Measurements from ENCODE around the gene XKR8. TPM values are rescaled to one million over a fixed set of nuclear protein-coding genes. Genes with fewer than 3 reads are reported as not detected.

XKR8 gene
- total RNA-seq, 1 experiment from 2014 or later, result 2.8 TPM

DNA sequence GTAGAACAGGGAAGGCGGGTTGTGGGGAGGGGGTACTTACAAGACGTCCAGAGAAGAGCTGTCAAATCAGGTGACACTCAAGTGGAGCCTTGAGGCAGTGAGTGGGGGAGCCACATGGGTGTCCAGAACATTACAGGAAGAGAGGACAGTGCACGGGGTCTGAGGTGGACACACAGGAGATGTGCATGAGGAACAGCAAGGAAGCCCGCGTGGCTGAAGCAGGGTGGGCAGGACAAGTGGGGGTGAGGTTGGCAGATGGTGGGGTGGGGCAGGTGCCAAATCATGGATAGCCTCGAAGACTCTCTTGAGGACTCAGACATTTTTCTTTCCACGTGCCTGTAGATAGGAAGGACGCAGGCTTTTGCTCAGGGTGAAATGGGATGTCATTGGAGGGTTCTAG lies 24.1 kb upstream of the XKR8 start:
- Mint-ChIP-seq H3K36me3 (ENCODE audit: insufficient read depth, unreplicated experiment) (no peaks in the 10 kb centered on the region), H3K27me3 (ENCODE audit: insufficient read depth, unreplicated experiment) (no peaks in the 10 kb centered on the region), H3K27ac (ENCODE audit: low read depth, unreplicated experiment) (peak overlapping the region; percentile 55), H3K9me3 (ENCODE audit: unreplicated experiment) (no peaks in the 10 kb centered on the region), H3K4me1 (ENCODE audit: insufficient read depth, unreplicated experiment) (peaks cover 11% of the 10 kb centered on the region), H3K4me3 (ENCODE audit: unreplicated experiment) (peak overlapping the region; percentile 65)
- no TSS peak for BruUV-seq (replicated peaks)
- POLR2A ChIA-PET, result no interaction called here
- CTCF ChIA-PET, result no interaction called here
- DNase-seq (ENCODE audit: unreplicated experiment), result no peak
- intact Hi-C loops (cut with micrococcal nuclease), result no loop called here
- TF ChIP-seq CTCF (IDR thresholded peaks at IDR 0.05; ENCODE audit: unreplicated experiment), result no peak

DNA sequence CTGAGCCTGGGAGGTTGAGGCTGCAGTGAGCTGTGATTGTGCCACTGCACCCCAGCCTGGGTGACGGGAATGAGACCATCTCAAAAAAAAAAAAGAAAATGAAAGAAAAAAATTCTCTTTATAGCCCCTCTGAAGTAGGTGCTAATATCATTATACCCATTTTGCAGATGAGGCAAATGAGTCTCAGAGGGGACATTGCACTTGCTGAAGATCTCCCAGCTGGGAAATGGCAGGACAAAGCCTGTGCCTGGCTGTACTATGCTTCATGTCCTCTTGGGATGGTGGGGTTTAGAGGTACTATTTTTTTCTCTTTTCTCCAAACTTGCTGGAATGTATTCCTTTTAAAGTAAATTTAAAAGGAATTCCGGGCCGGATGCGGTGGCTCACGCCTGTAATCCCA lies 23.4 kb upstream of the XKR8 start:
- Mint-ChIP-seq H3K4me3 (ENCODE audit: unreplicated experiment) (no peak overlapping the region), H3K36me3 (ENCODE audit: insufficient read depth, unreplicated experiment) (no peaks in the 10 kb centered on the region), H3K9me3 (ENCODE audit: unreplicated experiment) (no peaks in the 10 kb centered on the region), H3K27ac (ENCODE audit: low read depth, unreplicated experiment) (no peak overlapping the region), H3K4me1 (ENCODE audit: insufficient read depth, unreplicated experiment) (peaks cover 11% of the 10 kb centered on the region), H3K27me3 (ENCODE audit: insufficient read depth, unreplicated experiment) (no peaks in the 10 kb centered on the region)
- BruUV-seq (replicated peaks), result no TSS peak
- no peak for TF ChIP-seq CTCF (IDR thresholded peaks at IDR 0.05; ENCODE audit: unreplicated experiment)
- ChIA-PET CTCF (no interaction called here), POLR2A (no interaction called here)
- DNase-seq (ENCODE audit: unreplicated experiment), result no peak
- intact Hi-C loops (cut with micrococcal nuclease), result no loop called here

DNA sequence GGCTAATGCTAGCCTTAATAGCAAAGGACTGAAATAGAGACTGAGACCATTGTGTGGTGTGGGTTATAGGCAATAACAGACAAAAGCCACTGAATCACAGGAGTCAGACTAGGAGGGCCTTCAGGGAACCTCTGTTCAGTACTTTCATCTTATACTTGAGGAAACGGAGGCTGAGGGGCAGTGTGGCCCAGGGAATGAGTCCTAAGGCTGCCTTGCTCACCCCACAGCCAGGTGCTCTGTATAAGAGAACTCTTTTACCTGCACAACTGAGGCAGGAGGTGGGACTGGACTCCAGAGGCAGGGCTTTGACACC lies 22.3 kb upstream of the XKR8 start:
- Mint-ChIP-seq H3K4me1 (ENCODE audit: insufficient read depth, unreplicated experiment) (peaks cover 11% of the 10 kb centered on the region), H3K27me3 (ENCODE audit: insufficient read depth, unreplicated experiment) (no peaks in the 10 kb centered on the region), H3K9me3 (ENCODE audit: unreplicated experiment) (no peaks in the 10 kb centered on the region), H3K27ac (ENCODE audit: low read depth, unreplicated experiment) (no peak overlapping the region), H3K4me3 (ENCODE audit: unreplicated experiment) (no peak overlapping the region), H3K36me3 (ENCODE audit: insufficient read depth, unreplicated experiment) (no peaks in the 10 kb centered on the region)
- no TSS peak for BruUV-seq (replicated peaks)
- no peak for TF ChIP-seq CTCF (IDR thresholded peaks at IDR 0.05; ENCODE audit: unreplicated experiment)
- POLR2A ChIA-PET, result no interaction called here
- DNase-seq (ENCODE audit: unreplicated experiment), result no peak
- CTCF ChIA-PET, result no interaction called here
- intact Hi-C loops (cut with micrococcal nuclease), result no loop called here

DNA sequence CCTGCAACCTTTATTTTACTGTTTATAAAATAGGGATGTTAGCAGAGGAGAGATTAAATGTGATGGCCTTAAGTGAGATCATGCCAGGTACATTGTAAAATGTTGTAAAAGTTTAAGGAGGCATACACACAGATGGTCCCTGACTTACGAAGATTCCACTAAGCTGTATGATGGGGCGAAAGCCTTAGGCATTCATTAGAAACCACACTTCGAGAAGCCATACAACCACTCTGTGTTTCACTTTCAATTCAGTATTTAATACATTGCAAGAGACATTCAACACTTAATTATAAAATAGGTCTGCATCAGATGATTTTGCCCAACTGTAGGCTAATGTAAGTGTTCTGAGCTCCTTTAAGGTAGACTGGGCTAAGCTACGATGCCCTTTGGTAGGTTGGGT lies 21.3 kb upstream of the XKR8 start:
- no peaks in the 10 kb centered on the region for H3K36me3 Mint-ChIP-seq (ENCODE audit: insufficient read depth, unreplicated experiment)
- H3K4me3 Mint-ChIP-seq (ENCODE audit: unreplicated experiment), result no peak overlapping the region
- TF ChIP-seq CTCF (IDR thresholded peaks at IDR 0.05; ENCODE audit: unreplicated experiment), result no peak
- ChIA-PET POLR2A (no interaction called here), CTCF (no interaction called here)
- peaks cover 11% of the 10 kb centered on the region for H3K4me1 Mint-ChIP-seq (ENCODE audit: insufficient read depth, unreplicated experiment)
- BruUV-seq (replicated peaks), result no TSS peak
- no peak overlapping the region for H3K27ac Mint-ChIP-seq (ENCODE audit: low read depth, unreplicated experiment)
- no peaks in the 10 kb centered on the region for H3K27me3 Mint-ChIP-seq (ENCODE audit: insufficient read depth, unreplicated experiment)
- no peak for DNase-seq (ENCODE audit: unreplicated experiment)
- intact Hi-C loops (cut with micrococcal nuclease), result no loop called here
- no peaks in the 10 kb centered on the region for H3K9me3 Mint-ChIP-seq (ENCODE audit: unreplicated experiment)
